Prostate gland (tissue), 2 donors: ENCODE results near the gene SORBS2. TPM values are rescaled to one million over a fixed set of nuclear protein-coding genes. Genes with fewer than 3 reads are reported as not detected.

ENCODE experiments used
- DNase-seq: peaks from one replicate; pipeline ENCODE4 v3.0.0-alpha.2; 2019; ENCODE audit warnings: low spot score
- H3K27ac ChIP-seq, 2 donors: fragments of 200-600 bp; sonication (generic); 2 replicates each; pipeline ENCODE4 v1.5.1; 2017 to 2019
- H3K27me3 ChIP-seq: fragments of 200-600 bp; sonication (generic); replicated peaks from 2 replicates; pipeline ENCODE4 v1.5.1; 2019; ENCODE audit not compliant: insufficient read depth
- H3K36me3 ChIP-seq, 2 donors: fragments of 200-600 bp; sonication (generic); 1 replicate in 1 of 2; 2 replicates in 1 of 2; pipeline versions ENCODE4 v1.5.1 to v1.8.1; 2017 to 2019
- H3K4me1 ChIP-seq: fragments of 200-600 bp; sonication (generic); replicated peaks from 2 replicates; pipeline ENCODE4 v1.5.1; 2019
- H3K4me3 ChIP-seq, 2 donors: fragments of 200-600 bp; sonication (generic); 2 replicates each; pipeline ENCODE4 v1.5.1; 2017 to 2019
- H3K9me3 ChIP-seq: fragments of 200-600 bp; sonication (generic); 2 replicates; pipeline ENCODE4 v1.5.1; 2017
- POLR2A ChIP-seq: fragments of 450-650 bp; IDR thresholded peaks from one replicate; pipeline ENCODE4 v1.6.1; 2016; ENCODE audit warnings: antibody characterized with exemption, mild to moderate bottlenecking
- POLR2AphosphoS5 ChIP-seq: sonication (generic); formaldehyde crosslinking; IDR thresholded peaks from one replicate; pipeline ENCODE4 v1.6.1; 2017; ENCODE audit warnings: antibody characterized with exemption
- WGBS: methylation state at CpG from one replicate; pipeline ENCODE4 v1.1.5; 2018; 5-methylcytosine and 5-hydroxymethylcytosine counted together
- intact Hi-C: fragments of 100-400 bp; cut with DNase I; formaldehyde crosslinking; loops from one replicate; pipeline ENCODE4 v1.14.2; 2022
- total RNA-seq, 2 donors: library from RNA; depleted of rRNA; stranded (reverse); fragments of >200 nt; gene quantifications; one replicate each; pipeline ENCODE4 v1.1.0, GENCODE V29; 2016
- TF ChIP-seq, protein P1 (sequence below), 4 experiments: fragments of 200-600 bp in 2 of 4; fragments of 450-650 bp in 2 of 4; sonication (generic) in 2 of 4; IDR thresholded peaks; 1 replicate in 3 of 4; 2 replicates in 1 of 4; pipeline ENCODE4 v1.5.1; 2016 to 2019; ENCODE audit warnings: antibody characterized with exemption in 4 of 4, mild to moderate bottlenecking in 2 of 4, moderate library complexity in 2 of 4

The SORBS2 gene
- total RNA-seq, 2 donors from 2014 or later: 175 to 242 TPM

- H3K27ac ChIP-seq: no peak overlapping the region
- no peaks in the 10 kb centered on the region for H3K27me3 ChIP-seq
- no peak for DNase-seq
- H3K4me3 ChIP-seq: no peak overlapping the region
- intact Hi-C loops: no loop called here
- H3K36me3 ChIP-seq: no peaks in the 10 kb centered on the region
- H3K4me1 ChIP-seq: peaks cover 2% of the 10 kb centered on the region
- WGBS: 56% methylated on average over 9 of the region's 9 CpGs
- TF ChIP-seq, protein P1, sequence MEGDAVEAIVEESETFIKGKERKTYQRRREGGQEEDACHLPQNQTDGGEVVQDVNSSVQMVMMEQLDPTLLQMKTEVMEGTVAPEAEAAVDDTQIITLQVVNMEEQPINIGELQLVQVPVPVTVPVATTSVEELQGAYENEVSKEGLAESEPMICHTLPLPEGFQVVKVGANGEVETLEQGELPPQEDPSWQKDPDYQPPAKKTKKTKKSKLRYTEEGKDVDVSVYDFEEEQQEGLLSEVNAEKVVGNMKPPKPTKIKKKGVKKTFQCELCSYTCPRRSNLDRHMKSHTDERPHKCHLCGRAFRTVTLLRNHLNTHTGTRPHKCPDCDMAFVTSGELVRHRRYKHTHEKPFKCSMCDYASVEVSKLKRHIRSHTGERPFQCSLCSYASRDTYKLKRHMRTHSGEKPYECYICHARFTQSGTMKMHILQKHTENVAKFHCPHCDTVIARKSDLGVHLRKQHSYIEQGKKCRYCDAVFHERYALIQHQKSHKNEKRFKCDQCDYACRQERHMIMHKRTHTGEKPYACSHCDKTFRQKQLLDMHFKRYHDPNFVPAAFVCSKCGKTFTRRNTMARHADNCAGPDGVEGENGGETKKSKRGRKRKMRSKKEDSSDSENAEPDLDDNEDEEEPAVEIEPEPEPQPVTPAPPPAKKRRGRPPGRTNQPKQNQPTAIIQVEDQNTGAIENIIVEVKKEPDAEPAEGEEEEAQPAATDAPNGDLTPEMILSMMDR (IDR thresholded peaks at IDR 0.05): no peak
- TF ChIP-seq POLR2AphosphoS5 (no peak), POLR2A (no peak)
- H3K9me3 ChIP-seq: no peaks in the 10 kb centered on the region
Observed at GRCh38 chr4:185637163-185637875, 174.7 kb downstream of the SORBS2 start.

- no peaks in the 10 kb centered on the region for H3K9me3 ChIP-seq
- no peak for DNase-seq
- no peaks in the 10 kb centered on the region for H3K27me3 ChIP-seq
- H3K27ac ChIP-seq: no peak overlapping the region
- WGBS: 71% methylated on average over 3 of the region's 3 CpGs
- H3K4me1 ChIP-seq: no peaks in the 10 kb centered on the region
- intact Hi-C loops: no loop called here
- no peak overlapping the region for H3K4me3 ChIP-seq
- H3K36me3 ChIP-seq: no peaks in the 10 kb centered on the region
- TF ChIP-seq, protein P1 (IDR thresholded peaks at IDR 0.05): peak in 2 of 4 experiments; percentile 23 to 54
- TF ChIP-seq POLR2AphosphoS5: no peak
Observed at GRCh38 chr4:185634066-185634652, 177.8 kb downstream of the SORBS2 start.

DNA sequence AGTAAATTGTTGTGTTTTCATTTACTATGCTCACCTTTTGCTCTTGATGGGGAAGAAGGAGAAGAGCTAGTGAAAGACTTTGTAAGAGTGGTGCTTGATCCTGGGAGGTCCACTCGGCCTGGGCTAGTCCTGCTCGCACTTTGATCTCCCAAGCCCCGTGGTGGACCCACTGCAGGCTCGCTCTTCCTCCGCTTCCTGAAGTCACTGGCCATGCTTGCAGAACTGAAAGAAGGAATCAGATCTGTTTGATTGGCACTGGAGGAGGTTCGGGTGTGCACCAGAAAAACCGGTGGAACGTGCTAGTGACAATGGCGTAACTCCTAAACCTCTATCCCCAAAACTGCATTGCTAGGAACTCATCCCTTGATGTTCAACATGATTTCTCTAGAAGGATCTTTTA is 185.2 kb downstream of the SORBS2 start:
- Histone ChIP-seq H3K4me3 (no peak overlapping the region), H3K27me3 (no peaks in the 10 kb centered on the region), H3K9me3 (no peaks in the 10 kb centered on the region), H3K36me3 (no peaks in the 10 kb centered on the region), H3K27ac (no peak overlapping the region), H3K4me1 (no peaks in the 10 kb centered on the region)
- intact Hi-C loops: no loop called here
- no peak for TF ChIP-seq POLR2AphosphoS5
- no peak for TF ChIP-seq POLR2A
- TF ChIP-seq, protein P1 (IDR thresholded peaks at IDR 0.05): no peak
- no peak for DNase-seq
- WGBS: 93% methylated on average over 9 of the region's 9 CpGs

- H3K9me3 ChIP-seq: no peaks in the 10 kb centered on the region
- TF ChIP-seq, protein P1 (IDR thresholded peaks at IDR 0.05): no peak
- TF ChIP-seq POLR2AphosphoS5 (no peak), POLR2A (no peak)
- H3K27me3 ChIP-seq: no peaks in the 10 kb centered on the region
- DNase-seq: no peak
- no peak overlapping the region for H3K27ac ChIP-seq
- no peaks in the 10 kb centered on the region for H3K36me3 ChIP-seq
- intact Hi-C loops: no loop called here
- WGBS: 58% methylated on average over 2 of the region's 2 CpGs
- no peak overlapping the region for H3K4me3 ChIP-seq
- H3K4me1 ChIP-seq: no peaks in the 10 kb centered on the region
Observed at GRCh38 chr4:185625503-185625902, 186.5 kb downstream of the SORBS2 start.

DNA sequence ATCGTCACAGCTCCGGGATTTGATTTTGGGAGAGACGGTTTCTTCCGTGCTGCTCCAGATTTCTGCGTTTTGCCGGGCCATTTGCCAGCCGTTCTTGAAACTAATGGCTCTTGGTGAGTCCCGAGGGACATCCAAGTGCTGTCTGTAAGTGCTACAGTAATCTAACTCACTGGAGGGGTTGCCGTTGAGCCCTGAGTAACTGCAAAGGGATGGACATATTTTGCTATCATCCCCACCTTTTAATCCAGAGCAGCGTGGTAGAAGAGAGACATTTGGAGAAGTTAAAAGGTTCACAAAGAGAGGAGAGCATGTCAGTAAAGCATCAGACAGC is 187.8 kb downstream of the SORBS2 start:
- Histone ChIP-seq H3K9me3 (no peaks in the 10 kb centered on the region), H3K36me3 (no peaks in the 10 kb centered on the region), H3K27ac (no peak overlapping the region), H3K4me1 (no peaks in the 10 kb centered on the region), H3K27me3 (no peaks in the 10 kb centered on the region), H3K4me3 (no peak overlapping the region)
- DNase-seq: no peak
- TF ChIP-seq, protein P1 (IDR thresholded peaks at IDR 0.05): no peak
- TF ChIP-seq POLR2A (no peak), POLR2AphosphoS5 (no peak)
- intact Hi-C loops: no loop called here
- WGBS: 94% methylated on average over 10 of the region's 10 CpGs
